ENCODE results near the gene DEAF1. TPM values are rescaled to one million over a fixed set of nuclear protein-coding genes. Genes with fewer than 3 reads are reported as not detected.

Gene DEAF1
- total RNA-seq, 1 experiment from 2014 or later = 33.9 TPM

DNA sequence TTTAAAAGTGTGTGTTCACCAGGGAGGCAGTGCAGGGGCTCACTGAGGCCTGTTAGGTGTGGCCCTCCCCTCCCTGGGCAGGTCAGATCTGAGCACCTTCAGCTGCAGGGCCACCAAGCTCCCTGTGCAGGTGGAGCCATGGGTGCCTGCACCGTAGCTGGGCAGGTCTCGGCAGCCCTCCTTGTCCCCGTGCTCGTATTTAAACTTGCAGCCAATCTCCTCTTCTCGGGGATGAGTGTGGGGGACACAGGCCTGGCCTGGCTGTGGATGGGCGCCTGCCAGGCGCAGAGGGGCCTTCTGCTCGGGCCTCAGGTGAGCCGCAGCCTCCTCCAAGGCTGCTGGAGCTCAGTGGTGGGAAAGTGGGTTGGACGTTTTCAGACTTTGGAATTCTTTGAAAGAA, 99.6 kb downstream of the DEAF1 start (continued):
- TF ChIP-seq, protein P1, sequence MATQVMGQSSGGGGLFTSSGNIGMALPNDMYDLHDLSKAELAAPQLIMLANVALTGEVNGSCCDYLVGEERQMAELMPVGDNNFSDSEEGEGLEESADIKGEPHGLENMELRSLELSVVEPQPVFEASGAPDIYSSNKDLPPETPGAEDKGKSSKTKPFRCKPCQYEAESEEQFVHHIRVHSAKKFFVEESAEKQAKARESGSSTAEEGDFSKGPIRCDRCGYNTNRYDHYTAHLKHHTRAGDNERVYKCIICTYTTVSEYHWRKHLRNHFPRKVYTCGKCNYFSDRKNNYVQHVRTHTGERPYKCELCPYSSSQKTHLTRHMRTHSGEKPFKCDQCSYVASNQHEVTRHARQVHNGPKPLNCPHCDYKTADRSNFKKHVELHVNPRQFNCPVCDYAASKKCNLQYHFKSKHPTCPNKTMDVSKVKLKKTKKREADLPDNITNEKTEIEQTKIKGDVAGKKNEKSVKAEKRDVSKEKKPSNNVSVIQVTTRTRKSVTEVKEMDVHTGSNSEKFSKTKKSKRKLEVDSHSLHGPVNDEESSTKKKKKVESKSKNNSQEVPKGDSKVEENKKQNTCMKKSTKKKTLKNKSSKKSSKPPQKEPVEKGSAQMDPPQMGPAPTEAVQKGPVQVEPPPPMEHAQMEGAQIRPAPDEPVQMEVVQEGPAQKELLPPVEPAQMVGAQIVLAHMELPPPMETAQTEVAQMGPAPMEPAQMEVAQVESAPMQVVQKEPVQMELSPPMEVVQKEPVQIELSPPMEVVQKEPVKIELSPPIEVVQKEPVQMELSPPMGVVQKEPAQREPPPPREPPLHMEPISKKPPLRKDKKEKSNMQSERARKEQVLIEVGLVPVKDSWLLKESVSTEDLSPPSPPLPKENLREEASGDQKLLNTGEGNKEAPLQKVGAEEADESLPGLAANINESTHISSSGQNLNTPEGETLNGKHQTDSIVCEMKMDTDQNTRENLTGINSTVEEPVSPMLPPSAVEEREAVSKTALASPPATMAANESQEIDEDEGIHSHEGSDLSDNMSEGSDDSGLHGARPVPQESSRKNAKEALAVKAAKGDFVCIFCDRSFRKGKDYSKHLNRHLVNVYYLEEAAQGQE (IDR thresholded peaks at IDR 0.05; ENCODE audit: low read depth) = no peak
- TF ChIP-seq POLR2AphosphoS5 (IDR thresholded peaks at IDR 0.05; ENCODE audit: low read depth, low read length) (no peak), SIN3A (IDR thresholded peaks at IDR 0.05; ENCODE audit: low read depth) (no peak), EZH2 (IDR thresholded peaks at IDR 0.05) (no peak), EZH2phosphoT487 (IDR thresholded peaks at IDR 0.05; ENCODE audit: borderline replicate concordance) (no peak), JUND (IDR thresholded peaks at IDR 0.05) (no peak), ELF1 (IDR thresholded peaks at IDR 0.05; ENCODE audit: borderline replicate concordance, low read depth) (no peak), POLR2A (IDR thresholded peaks at IDR 0.05; ENCODE audit: borderline replicate concordance, extremely low read depth, insufficient read depth, insufficient read length) (no peak), RAD21 (IDR thresholded peaks at IDR 0.05; ENCODE audit: low read depth) (no peak)
- TF ChIP-seq, protein P2, sequence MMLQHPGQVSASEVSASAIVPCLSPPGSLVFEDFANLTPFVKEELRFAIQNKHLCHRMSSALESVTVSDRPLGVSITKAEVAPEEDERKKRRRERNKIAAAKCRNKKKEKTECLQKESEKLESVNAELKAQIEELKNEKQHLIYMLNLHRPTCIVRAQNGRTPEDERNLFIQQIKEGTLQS (IDR thresholded peaks at IDR 0.05) = no peak

Other genes with a start within 250 kb of the DEAF1 start
- 40.1 TPM for gene PTDSS2, start 244.9 kb downstream of the DEAF1 start, total RNA-seq (2021; ENCODE audit: unreplicated experiment)
- 120 TPM for gene RNH1, start 188.0 kb downstream of the DEAF1 start, total RNA-seq (2021; ENCODE audit: unreplicated experiment)
- gene HRAS, start 159.6 kb downstream of the DEAF1 start, total RNA-seq (2021; ENCODE audit: unreplicated experiment) = 104 TPM
- gene LRRC56, start 157.7 kb downstream of the DEAF1 start, total RNA-seq (2021; ENCODE audit: unreplicated experiment) = 9.1 TPM
- gene LMNTD2, start 134.5 kb downstream of the DEAF1 start, total RNA-seq (2021; ENCODE audit: unreplicated experiment) = 9.5 TPM
- gene RASSF7, start 134.3 kb downstream of the DEAF1 start, total RNA-seq (2021; ENCODE audit: unreplicated experiment) = 35.9 TPM
- 45.5 TPM for gene PHRF1, start 118.8 kb downstream of the DEAF1 start, total RNA-seq (2021; ENCODE audit: unreplicated experiment)
- gene IRF7, start 79.3 kb downstream of the DEAF1 start, total RNA-seq (2021; ENCODE audit: unreplicated experiment) = 15.2 TPM
- gene CDHR5, start 70.3 kb downstream of the DEAF1 start, total RNA-seq (2021; ENCODE audit: unreplicated experiment) = not detected
- not detected for gene SCT, start 68.0 kb downstream of the DEAF1 start, total RNA-seq (2021; ENCODE audit: unreplicated experiment)
- gene DRD4, start 58.0 kb downstream of the DEAF1 start, total RNA-seq (2021; ENCODE audit: unreplicated experiment) = 2.4 TPM
- gene TMEM80, start 594 bp upstream of the DEAF1 start, total RNA-seq (2021; ENCODE audit: unreplicated experiment) = 18.4 TPM
- 157 TPM for gene EPS8L2, start 11.0 kb upstream of the DEAF1 start, total RNA-seq (2021; ENCODE audit: unreplicated experiment)
- gene TALDO1, start 52.2 kb upstream of the DEAF1 start, total RNA-seq (2021; ENCODE audit: unreplicated experiment) = 242 TPM
- 88.7 TPM for gene GATD1, start 82.3 kb upstream of the DEAF1 start, total RNA-seq (2021; ENCODE audit: unreplicated experiment)
- 0.27 TPM for gene CEND1, start 94.9 kb upstream of the DEAF1 start, total RNA-seq (2021; ENCODE audit: unreplicated experiment)
- 62.0 TPM for gene SLC25A22, start 103.1 kb upstream of the DEAF1 start, total RNA-seq (2021; ENCODE audit: unreplicated experiment)
- 41.5 TPM for gene PIDD1, start 110.0 kb upstream of the DEAF1 start, total RNA-seq (2021; ENCODE audit: unreplicated experiment)
- gene RPLP2, start 114.7 kb upstream of the DEAF1 start, total RNA-seq (2021; ENCODE audit: unreplicated experiment) = 3,615 TPM
- 124 TPM for gene PNPLA2, start 123.7 kb upstream of the DEAF1 start, total RNA-seq (2021; ENCODE audit: unreplicated experiment)
- 11.8 TPM for gene CRACR2B, start 132.7 kb upstream of the DEAF1 start, total RNA-seq (2021; ENCODE audit: unreplicated experiment)
- gene CD151, start 137.7 kb upstream of the DEAF1 start, total RNA-seq (2021; ENCODE audit: unreplicated experiment) = 296 TPM
- gene POLR2L, start 147.3 kb upstream of the DEAF1 start, total RNA-seq (2021; ENCODE audit: unreplicated experiment) = 211 TPM
- 50.3 TPM for gene TSPAN4, start 147.6 kb upstream of the DEAF1 start, total RNA-seq (2021; ENCODE audit: unreplicated experiment)
- 102 TPM for gene CHID1, start 215.6 kb upstream of the DEAF1 start, total RNA-seq (2021; ENCODE audit: unreplicated experiment)
- 55.5 TPM for gene AP2A2, start 230.6 kb upstream of the DEAF1 start, total RNA-seq (2021; ENCODE audit: unreplicated experiment)

Data from HCT116 (cell line).